ENCODE results near the gene FCER1G. TPM values are rescaled to one million over a fixed set of nuclear protein-coding genes. Genes with fewer than 3 reads are reported as not detected.
"Not testable (repeated sequence)": the region's sequence is repeated elsewhere in the genome, so short reads cannot be mapped to it uniquely, and the experiment has no call there.

The FCER1G gene
- total RNA-seq, 1 donor from 2014 or later: not detected

DNA sequence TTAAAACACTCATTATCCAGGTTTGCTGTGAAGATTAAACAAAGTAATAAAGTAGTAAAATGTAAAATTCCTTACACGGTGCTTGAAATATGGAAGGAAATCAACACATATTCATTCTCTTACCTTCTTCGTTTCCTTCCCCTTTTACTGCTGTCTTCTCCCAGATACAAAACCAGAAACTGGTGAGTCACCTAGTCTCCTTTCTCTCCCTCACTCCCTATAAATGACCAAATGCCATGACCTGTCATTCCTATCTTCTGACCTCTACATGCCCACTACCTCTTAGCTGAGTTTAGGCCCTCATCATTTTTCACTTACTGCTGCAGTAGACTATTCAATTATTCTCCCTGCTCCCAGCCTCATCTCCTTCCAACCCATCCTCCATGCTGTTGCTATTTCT lies 27.2 kb downstream of the FCER1G start:
- Mint-ChIP-seq H3K36me3 (no peaks in the 10 kb centered on the region), H3K4me3 (no peak overlapping the region), H3K27me3 (ENCODE audit: insufficient read depth, low read depth) (peaks cover 8% of the 10 kb centered on the region), H3K9me3 (no peaks in the 10 kb centered on the region), H3K4me1 (peaks cover 3% of the 10 kb centered on the region), H3K27ac (no peak overlapping the region)
- Histone ChIP-seq H3F3A (ENCODE audit: low read depth) (no peaks in the 10 kb centered on the region), H3K9me3 (ENCODE audit: low read depth) (no peaks in the 10 kb centered on the region), H3K79me2 (ENCODE audit: low read depth) (no peaks in the 10 kb centered on the region), H4K20me1 (ENCODE audit: low read depth) (no peaks in the 10 kb centered on the region), H3K9ac (no peak overlapping the region), H3K36me3 (no peaks in the 10 kb centered on the region), H3K27ac (no peak overlapping the region), H3K4me2 (no peak overlapping the region), H3K4me3 (no peak overlapping the region), H2AFZ (replicated peaks) (no peak overlapping the region), H3K4me1 (no peaks in the 10 kb centered on the region), H3K27me3 (no peaks in the 10 kb centered on the region)
- TF ChIP-seq EZH2 (IDR thresholded peaks at IDR 0.05): no peak
- TF ChIP-seq, protein P1, sequence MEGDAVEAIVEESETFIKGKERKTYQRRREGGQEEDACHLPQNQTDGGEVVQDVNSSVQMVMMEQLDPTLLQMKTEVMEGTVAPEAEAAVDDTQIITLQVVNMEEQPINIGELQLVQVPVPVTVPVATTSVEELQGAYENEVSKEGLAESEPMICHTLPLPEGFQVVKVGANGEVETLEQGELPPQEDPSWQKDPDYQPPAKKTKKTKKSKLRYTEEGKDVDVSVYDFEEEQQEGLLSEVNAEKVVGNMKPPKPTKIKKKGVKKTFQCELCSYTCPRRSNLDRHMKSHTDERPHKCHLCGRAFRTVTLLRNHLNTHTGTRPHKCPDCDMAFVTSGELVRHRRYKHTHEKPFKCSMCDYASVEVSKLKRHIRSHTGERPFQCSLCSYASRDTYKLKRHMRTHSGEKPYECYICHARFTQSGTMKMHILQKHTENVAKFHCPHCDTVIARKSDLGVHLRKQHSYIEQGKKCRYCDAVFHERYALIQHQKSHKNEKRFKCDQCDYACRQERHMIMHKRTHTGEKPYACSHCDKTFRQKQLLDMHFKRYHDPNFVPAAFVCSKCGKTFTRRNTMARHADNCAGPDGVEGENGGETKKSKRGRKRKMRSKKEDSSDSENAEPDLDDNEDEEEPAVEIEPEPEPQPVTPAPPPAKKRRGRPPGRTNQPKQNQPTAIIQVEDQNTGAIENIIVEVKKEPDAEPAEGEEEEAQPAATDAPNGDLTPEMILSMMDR (IDR thresholded peaks at IDR 0.05): no peak
- TF ChIP-seq EZH2phosphoT487 (IDR thresholded peaks at IDR 0.05): no peak
- no peak for DNase-seq (ENCODE audit: low spot score)

DNA sequence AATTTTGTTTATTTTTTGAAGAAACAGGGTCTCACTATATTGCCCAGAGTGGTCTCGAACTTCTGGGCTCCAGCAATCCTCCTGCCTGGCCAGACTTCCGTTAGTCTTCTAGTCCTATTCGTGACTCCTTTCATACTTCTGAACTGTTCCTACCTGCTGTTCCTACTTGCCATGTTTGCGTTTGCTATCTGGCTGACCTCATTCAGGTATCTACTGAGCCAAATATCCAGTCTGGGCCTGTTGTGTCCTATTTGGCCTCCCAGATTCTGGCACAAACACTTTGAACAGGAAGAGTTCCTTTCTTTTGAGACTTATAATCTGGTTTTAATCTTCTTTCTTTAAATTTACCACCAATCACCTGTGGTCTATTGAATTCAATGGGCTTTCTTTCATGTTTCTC lies 29.8 kb downstream of the FCER1G start:
- H3F3A ChIP-seq (ENCODE audit: low read depth): no peaks in the 10 kb centered on the region
- H3K27ac ChIP-seq: no peak overlapping the region
- H3K4me2 ChIP-seq: no peak overlapping the region
- Mint-ChIP-seq H3K9me3 (peaks cover 2% of the 10 kb centered on the region), H3K4me1 (peaks cover 6% of the 10 kb centered on the region), H3K4me3 (peak overlapping the region; percentile 7), H3K27ac (no peak overlapping the region), H3K27me3 (ENCODE audit: insufficient read depth, low read depth) (peaks cover 5% of the 10 kb centered on the region), H3K36me3 (no peaks in the 10 kb centered on the region)
- no peaks in the 10 kb centered on the region for H3K9me3 ChIP-seq (ENCODE audit: low read depth)
- H3K36me3 ChIP-seq: no peaks in the 10 kb centered on the region
- H3K4me3 ChIP-seq: no peak overlapping the region
- H3K79me2 ChIP-seq (ENCODE audit: low read depth): no peaks in the 10 kb centered on the region
- H4K20me1 ChIP-seq (ENCODE audit: low read depth): no peaks in the 10 kb centered on the region
- H2AFZ ChIP-seq (replicated peaks): no peak overlapping the region
- H3K9ac ChIP-seq: no peak overlapping the region
- no peaks in the 10 kb centered on the region for H3K4me1 ChIP-seq
- no peak for TF ChIP-seq EZH2phosphoT487 (IDR thresholded peaks at IDR 0.05)
- TF ChIP-seq, protein P1 (IDR thresholded peaks at IDR 0.05): no peak
- no peaks in the 10 kb centered on the region for H3K27me3 ChIP-seq
- no peak for DNase-seq (ENCODE audit: low spot score)

DNA sequence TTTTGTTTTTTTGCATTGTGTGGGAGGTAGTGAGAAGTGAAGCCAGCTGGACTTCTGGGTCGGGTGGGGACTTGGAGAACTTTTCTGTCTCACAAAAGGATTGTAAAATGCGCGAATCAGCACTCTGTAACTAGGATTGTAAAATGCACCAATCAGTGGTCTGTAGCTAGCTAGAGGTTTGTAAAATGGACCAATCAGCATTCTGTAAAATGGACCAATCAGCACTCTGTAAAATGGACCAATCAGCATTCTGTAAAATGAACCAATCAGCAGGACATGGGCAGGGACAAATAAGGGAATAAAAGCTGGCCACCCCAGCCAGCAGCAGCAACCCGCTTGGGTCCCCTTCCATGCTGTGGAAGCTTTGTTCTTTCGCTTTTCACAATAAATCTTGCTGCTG lies 35.0 kb downstream of the FCER1G start:
- DNase-seq (ENCODE audit: low spot score); H3K36me3 ChIP-seq; H3K4me3 ChIP-seq; H3F3A ChIP-seq (ENCODE audit: low read depth); H3K9me3 ChIP-seq (ENCODE audit: low read depth); H2AFZ ChIP-seq (replicated peaks); H3K27ac Mint-ChIP-seq; H3K79me2 ChIP-seq (ENCODE audit: low read depth); H3K4me2 ChIP-seq; H3K9ac ChIP-seq; H3K4me1 ChIP-seq; H4K20me1 ChIP-seq (ENCODE audit: low read depth); H3K4me1 Mint-ChIP-seq; H3K27me3 Mint-ChIP-seq (ENCODE audit: insufficient read depth, low read depth); H3K4me3 Mint-ChIP-seq; H3K27ac ChIP-seq; H3K9me3 Mint-ChIP-seq; H3K27me3 ChIP-seq; H3K36me3 Mint-ChIP-seq: not testable (repeated sequence)

DNA sequence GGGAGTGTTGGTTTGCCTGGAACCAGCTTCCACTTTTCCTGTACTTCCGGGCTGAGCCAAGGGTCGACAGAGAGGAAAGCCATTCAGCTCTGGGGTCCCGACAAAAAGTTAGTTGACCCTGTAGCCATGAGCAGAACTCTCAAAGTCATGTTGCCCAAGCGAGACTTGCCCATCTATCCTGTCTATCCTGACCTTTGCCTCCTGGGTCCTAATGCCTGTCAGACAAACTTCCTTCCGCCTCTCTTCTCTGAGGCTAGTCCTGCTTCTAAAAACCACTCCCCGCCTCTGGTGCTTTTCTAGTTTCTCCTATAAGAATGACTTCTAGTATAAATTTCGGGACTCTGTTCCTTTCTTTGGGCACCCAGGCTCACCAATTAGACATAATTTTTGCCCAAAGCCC lies 35.7 kb downstream of the FCER1G start:
- no peaks in the 10 kb centered on the region for H3K36me3 Mint-ChIP-seq
- no peak overlapping the region for H3K4me3 ChIP-seq

More for the DNA sequence above, 35.7 kb downstream of the FCER1G start:
- TF ChIP-seq, protein P1 (IDR thresholded peaks at IDR 0.05): no peak
- TF ChIP-seq EZH2 (IDR thresholded peaks at IDR 0.05) (no peak), EZH2phosphoT487 (IDR thresholded peaks at IDR 0.05) (no peak)
- Mint-ChIP-seq H3K27me3 (ENCODE audit: insufficient read depth, low read depth) (peaks cover 8% of the 10 kb centered on the region), H3K4me1 (peaks cover 4% of the 10 kb centered on the region), H3K4me3 (no peak overlapping the region), H3K9me3 (peaks cover 2% of the 10 kb centered on the region), H3K27ac (no peak overlapping the region)
- Histone ChIP-seq H3K4me1 (no peaks in the 10 kb centered on the region), H2AFZ (replicated peaks) (peak overlapping the region; percentile 26), H4K20me1 (ENCODE audit: low read depth) (no peaks in the 10 kb centered on the region), H3K27ac (no peak overlapping the region), H3K79me2 (ENCODE audit: low read depth) (no peaks in the 10 kb centered on the region), H3K4me2 (no peak overlapping the region), H3K27me3 (no peaks in the 10 kb centered on the region), H3K9me3 (ENCODE audit: low read depth) (no peaks in the 10 kb centered on the region), H3K9ac (no peak overlapping the region), H3F3A (ENCODE audit: low read depth) (no peaks in the 10 kb centered on the region), H3K36me3 (no peaks in the 10 kb centered on the region)
- DNase-seq (ENCODE audit: low spot score): no peak
